Pulmonary artery endothelial cell (primary cell): ENCODE measurements around the gene CYP46A1. TPM values are rescaled to one million over a fixed set of nuclear protein-coding genes. Genes with fewer than 3 reads are reported as not detected.

Source experiments
- total RNA-seq: library from RNA; depleted of rRNA; stranded (reverse); fragments of >200 nt; gene quantifications from 2 replicates; pipeline ENCODE4 v1.2.3, GENCODE V29; 2014

CYP46A1 gene
- total RNA-seq, 1 donor from 2014 or later: under 0.01 TPM

Other genes with a start within 250 kb of the CYP46A1 start
- 54.1 and 73.4 TPM in 2 replicates for gene SETD3, start 203.4 kb upstream of the CYP46A1 start, total RNA-seq
- 32.8 and 36.1 TPM in 2 replicates for gene CCNK, start 202.9 kb upstream of the CYP46A1 start, total RNA-seq
- gene CCDC85C, start 80.1 kb upstream of the CYP46A1 start, total RNA-seq: 15.0 and 16.5 TPM in 2 replicates
- gene HHIPL1, start 39.2 kb upstream of the CYP46A1 start, total RNA-seq: 2.2 and 4.3 TPM in 2 replicates
- 68.2 and 71.6 TPM in 2 replicates for gene EML1, start 109.1 kb downstream of the CYP46A1 start, total RNA-seq